ENCODE results near the gene NUP214. TPM values are rescaled to one million over a fixed set of nuclear protein-coding genes. Genes with fewer than 3 reads are reported as not detected.

Gene NUP214
- total RNA-seq, 1 experiment from 2014 or later = 35.5 TPM

GRCh38 chr9:131266266-131267229, 141.2 kb downstream of the NUP214 start (continued):
- TF ChIP-seq, protein P1, sequence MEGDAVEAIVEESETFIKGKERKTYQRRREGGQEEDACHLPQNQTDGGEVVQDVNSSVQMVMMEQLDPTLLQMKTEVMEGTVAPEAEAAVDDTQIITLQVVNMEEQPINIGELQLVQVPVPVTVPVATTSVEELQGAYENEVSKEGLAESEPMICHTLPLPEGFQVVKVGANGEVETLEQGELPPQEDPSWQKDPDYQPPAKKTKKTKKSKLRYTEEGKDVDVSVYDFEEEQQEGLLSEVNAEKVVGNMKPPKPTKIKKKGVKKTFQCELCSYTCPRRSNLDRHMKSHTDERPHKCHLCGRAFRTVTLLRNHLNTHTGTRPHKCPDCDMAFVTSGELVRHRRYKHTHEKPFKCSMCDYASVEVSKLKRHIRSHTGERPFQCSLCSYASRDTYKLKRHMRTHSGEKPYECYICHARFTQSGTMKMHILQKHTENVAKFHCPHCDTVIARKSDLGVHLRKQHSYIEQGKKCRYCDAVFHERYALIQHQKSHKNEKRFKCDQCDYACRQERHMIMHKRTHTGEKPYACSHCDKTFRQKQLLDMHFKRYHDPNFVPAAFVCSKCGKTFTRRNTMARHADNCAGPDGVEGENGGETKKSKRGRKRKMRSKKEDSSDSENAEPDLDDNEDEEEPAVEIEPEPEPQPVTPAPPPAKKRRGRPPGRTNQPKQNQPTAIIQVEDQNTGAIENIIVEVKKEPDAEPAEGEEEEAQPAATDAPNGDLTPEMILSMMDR (IDR thresholded peaks at IDR 0.05 in 2 of 3, conservative IDR thresholded peaks at IDR 0.05 in 1 of 3; ENCODE audit: borderline replicate concordance in 1 of 3, insufficient read depth in 1 of 3, low read depth in 2 of 3, low read length in 2 of 3) = no peak
- TF ChIP-seq POLR2A (IDR thresholded peaks at IDR 0.05; ENCODE audit: borderline replicate concordance, extremely low read depth, insufficient read depth, insufficient read length) = no peak
- TF ChIP-seq POLR2AphosphoS5 (IDR thresholded peaks at IDR 0.05; ENCODE audit: low read depth, low read length) = no peak
- TF ChIP-seq TCF7L2 (IDR thresholded peaks at IDR 0.05; ENCODE audit: borderline replicate concordance, extremely low read depth, insufficient read depth, insufficient read length) = no peak
- no peak for TF ChIP-seq CBX3 (IDR thresholded peaks at IDR 0.05; ENCODE audit: low read depth)
- no peak for TF ChIP-seq YY1 (IDR thresholded peaks at IDR 0.05; ENCODE audit: extremely low read depth, insufficient replicate concordance, low read depth, low read length)
- no peak for TF ChIP-seq FOSL1 (IDR thresholded peaks at IDR 0.05; ENCODE audit: low read depth)

- ChIA-PET POLR2A (no interaction called here), CTCF (no interaction called here), RAD21 (ENCODE audit: low non-redundant PET in 1 of 2, low total read pairs in 2 of 2, uncharacterized antibody in 2 of 2, unreplicated experiment in 2 of 2) (no interaction called here)
- Histone ChIP-seq H3K4me3 (replicated peaks in 1 of 2; ENCODE audit: low read depth in 1 of 2, low read length in 2 of 2) (no peak overlapping the region), H3K36me3 (ENCODE audit: control insufficient read depth in 1 of 2, insufficient read depth in 2 of 2, low read length in 2 of 2) (no peaks in the 10 kb centered on the region), H2AFZ (ENCODE audit: low read depth, low read length, poor library complexity, severe bottlenecking) (no peak overlapping the region), H3K27me3 (ENCODE audit: insufficient read depth, low read length) (no peaks in the 10 kb centered on the region), H3K27ac (ENCODE audit: low read depth, low read length) (no peak overlapping the region), H3K9me2 (ENCODE audit: insufficient read depth) (no peaks in the 10 kb centered on the region), H4K20me1 (ENCODE audit: insufficient read depth) (no peaks in the 10 kb centered on the region), H3K79me2 (ENCODE audit: insufficient read depth, low read length) (no peaks in the 10 kb centered on the region), H3K4me1 (ENCODE audit: control insufficient read depth in 1 of 2, insufficient read depth in 2 of 2, low read length in 2 of 2) (no peaks in the 10 kb centered on the region), H3K9ac (ENCODE audit: low read length) (no peak overlapping the region), H3K4me2 (ENCODE audit: low read length) (no peak overlapping the region), H3K9me3 (ENCODE audit: control insufficient read depth in 1 of 2, insufficient read depth in 1 of 2, low read depth in 1 of 2, low read length in 2 of 2) (no peaks in the 10 kb centered on the region)
- ATAC-seq (no peak), DNase-seq (ENCODE audit: low read depth, low spot score) (no peak)
- intact Hi-C loops (cut with micrococcal nuclease) = no loop called here
- BruUV-seq (replicated peaks) = no TSS peak
- no peak for TF ChIP-seq YY1 (IDR thresholded peaks at IDR 0.05; ENCODE audit: extremely low read depth, insufficient replicate concordance, low read depth, low read length)
- no peak for TF ChIP-seq SP1 (IDR thresholded peaks at IDR 0.05; ENCODE audit: low read depth)
- TF ChIP-seq JUND (IDR thresholded peaks at IDR 0.05) = no peak
- TF ChIP-seq POLR2AphosphoS5 (IDR thresholded peaks at IDR 0.05; ENCODE audit: low read depth, low read length) = no peak
- no peak for TF ChIP-seq EGR1 (IDR thresholded peaks at IDR 0.05; ENCODE audit: low read depth)
- no peak for TF ChIP-seq EZH2phosphoT487 (IDR thresholded peaks at IDR 0.05; ENCODE audit: borderline replicate concordance)
- no peak for TF ChIP-seq ELF1 (IDR thresholded peaks at IDR 0.05; ENCODE audit: borderline replicate concordance, low read depth)
- TF ChIP-seq, protein P2, sequence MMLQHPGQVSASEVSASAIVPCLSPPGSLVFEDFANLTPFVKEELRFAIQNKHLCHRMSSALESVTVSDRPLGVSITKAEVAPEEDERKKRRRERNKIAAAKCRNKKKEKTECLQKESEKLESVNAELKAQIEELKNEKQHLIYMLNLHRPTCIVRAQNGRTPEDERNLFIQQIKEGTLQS (IDR thresholded peaks at IDR 0.05) = no peak
- no peak for TF ChIP-seq CBX3 (IDR thresholded peaks at IDR 0.05; ENCODE audit: low read depth)
- TF ChIP-seq, protein P1 (IDR thresholded peaks at IDR 0.05 in 2 of 3, conservative IDR thresholded peaks at IDR 0.05 in 1 of 3; ENCODE audit: borderline replicate concordance in 1 of 3, insufficient read depth in 1 of 3, low read depth in 2 of 3, low read length in 2 of 3) = no peak
- no peak for TF ChIP-seq FOSL1 (IDR thresholded peaks at IDR 0.05; ENCODE audit: low read depth)
- TF ChIP-seq MAX (IDR thresholded peaks at IDR 0.05) = no peak
Observed at GRCh38 chr9:131270171-131271015, 145.0 kb downstream of the NUP214 start.
